Chondrocyte (in vitro differentiated cells): Measurements from ENCODE around the gene TAF15. TPM values are rescaled to one million over a fixed set of nuclear protein-coding genes. Genes with fewer than 3 reads are reported as not detected.

ENCODE experiments used
- DNase-seq: peaks from one replicate; pipeline ENCODE4 v3.0.0; 2021; ENCODE audit warnings: mixed read lengths, low spot score
- H3K27ac Mint-ChIP-seq: one replicate; pipeline ENCODE4 v1.8.0; 2021; ENCODE audit warnings: mild to moderate bottlenecking, moderate library complexity, mixed read lengths; ENCODE audit not compliant: unreplicated experiment
- H3K27me3 Mint-ChIP-seq: 2 replicates; pipeline ENCODE4 v1.8.0; 2021; ENCODE audit warnings: low read depth, mixed read lengths
- H3K36me3 Mint-ChIP-seq: 2 replicates; pipeline ENCODE4 v1.8.0; 2021; ENCODE audit warnings: low read depth, mixed read lengths
- H3K4me1 Mint-ChIP-seq: 2 replicates; pipeline ENCODE4 v1.8.0; 2021; ENCODE audit warnings: low read depth, mild to moderate bottlenecking, mixed read lengths
- H3K4me3 Mint-ChIP-seq: one replicate; pipeline ENCODE4 v1.8.0; 2021; ENCODE audit warnings: mild to moderate bottlenecking, moderate library complexity, mixed read lengths; ENCODE audit not compliant: unreplicated experiment
- H3K9me3 Mint-ChIP-seq: 2 replicates; pipeline ENCODE4 v1.8.0; 2021; ENCODE audit warnings: low read depth, mixed read lengths
- total RNA-seq: library from RNA; stranded (reverse); gene quantifications from 3 replicates; pipeline ENCODE4 v1.2.1, GENCODE V29; 2021
- TF ChIP-seq, protein P1 (sequence below): fragments of 200-600 bp; sonication (generic); IDR thresholded peaks from 2 replicates; pipeline ENCODE4 v1.5.0; 2021; ENCODE audit warnings: antibody characterized with exemption, mild to moderate bottlenecking, moderate library complexity

The TAF15 gene
- total RNA-seq, 1 donor from 2014 or later: 135 TPM

DNA sequence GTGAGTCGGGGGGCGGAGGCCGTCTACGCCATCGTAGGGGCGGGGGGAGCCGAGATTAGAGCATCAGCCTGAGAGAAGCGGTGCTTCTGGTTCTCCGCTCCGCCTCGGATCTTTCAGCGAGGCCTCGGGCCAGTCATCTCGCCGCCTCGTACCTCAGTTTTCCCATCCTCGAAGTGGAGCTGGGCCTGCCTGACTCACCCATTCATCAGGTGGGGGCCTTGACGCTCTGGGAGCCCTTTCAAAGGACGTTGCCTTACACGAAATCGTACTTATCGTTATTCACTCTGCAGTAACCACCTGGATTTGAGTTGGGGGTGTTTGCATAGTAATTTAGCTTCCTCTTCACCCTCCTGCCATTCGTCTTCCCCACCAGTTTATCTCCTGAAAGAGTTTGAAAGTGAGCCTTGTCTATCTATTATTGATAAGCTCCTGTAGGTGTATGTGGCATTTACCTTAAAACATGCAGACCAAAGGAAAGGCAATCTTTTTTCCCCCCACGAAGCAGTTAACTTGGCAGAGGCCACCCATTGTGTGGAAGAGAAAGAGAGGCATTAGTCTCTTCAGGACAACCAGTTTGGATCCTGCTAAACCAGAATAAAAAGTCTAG, 674 bp downstream of the TAF15 start:
- Mint-ChIP-seq H3K4me1 (peaks cover 66% of the 10 kb centered on the region), H3K4me3 (peak overlapping the region; percentile 73), H3K27me3 (no peaks in the 10 kb centered on the region), H3K9me3 (no peaks in the 10 kb centered on the region), H3K27ac (peak overlapping the region; percentile 96), H3K36me3 (no peaks in the 10 kb centered on the region)
- DNase-seq: no peak
- TF ChIP-seq, protein P1, sequence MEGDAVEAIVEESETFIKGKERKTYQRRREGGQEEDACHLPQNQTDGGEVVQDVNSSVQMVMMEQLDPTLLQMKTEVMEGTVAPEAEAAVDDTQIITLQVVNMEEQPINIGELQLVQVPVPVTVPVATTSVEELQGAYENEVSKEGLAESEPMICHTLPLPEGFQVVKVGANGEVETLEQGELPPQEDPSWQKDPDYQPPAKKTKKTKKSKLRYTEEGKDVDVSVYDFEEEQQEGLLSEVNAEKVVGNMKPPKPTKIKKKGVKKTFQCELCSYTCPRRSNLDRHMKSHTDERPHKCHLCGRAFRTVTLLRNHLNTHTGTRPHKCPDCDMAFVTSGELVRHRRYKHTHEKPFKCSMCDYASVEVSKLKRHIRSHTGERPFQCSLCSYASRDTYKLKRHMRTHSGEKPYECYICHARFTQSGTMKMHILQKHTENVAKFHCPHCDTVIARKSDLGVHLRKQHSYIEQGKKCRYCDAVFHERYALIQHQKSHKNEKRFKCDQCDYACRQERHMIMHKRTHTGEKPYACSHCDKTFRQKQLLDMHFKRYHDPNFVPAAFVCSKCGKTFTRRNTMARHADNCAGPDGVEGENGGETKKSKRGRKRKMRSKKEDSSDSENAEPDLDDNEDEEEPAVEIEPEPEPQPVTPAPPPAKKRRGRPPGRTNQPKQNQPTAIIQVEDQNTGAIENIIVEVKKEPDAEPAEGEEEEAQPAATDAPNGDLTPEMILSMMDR: no peak

DNA sequence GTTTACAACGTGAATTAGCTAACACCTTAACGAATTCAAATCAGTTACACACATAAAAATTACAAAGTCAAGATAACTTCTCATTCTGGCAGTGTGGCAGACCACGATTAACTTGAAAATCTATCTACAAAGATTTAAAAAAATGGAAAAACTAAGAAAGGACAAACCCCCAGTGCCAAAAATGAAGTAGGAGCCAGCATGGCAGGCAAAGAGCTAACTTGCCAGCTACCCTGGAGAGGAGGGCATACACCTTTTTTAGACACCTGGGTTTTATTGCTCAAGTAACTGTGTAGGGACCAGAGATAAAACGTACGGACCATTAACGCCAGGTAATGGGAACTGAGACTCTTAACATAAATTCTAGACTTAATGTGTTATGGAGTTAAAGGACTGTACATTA, 2.5 kb downstream of the TAF15 start:
- H3K27ac Mint-ChIP-seq: no peak overlapping the region
- no peaks in the 10 kb centered on the region for H3K36me3 Mint-ChIP-seq
- no peaks in the 10 kb centered on the region for H3K27me3 Mint-ChIP-seq
- H3K9me3 Mint-ChIP-seq: no peaks in the 10 kb centered on the region
- DNase-seq: no peak
- H3K4me3 Mint-ChIP-seq: no peak overlapping the region
- peaks cover 70% of the 10 kb centered on the region for H3K4me1 Mint-ChIP-seq
- TF ChIP-seq, protein P1: no peak

DNA sequence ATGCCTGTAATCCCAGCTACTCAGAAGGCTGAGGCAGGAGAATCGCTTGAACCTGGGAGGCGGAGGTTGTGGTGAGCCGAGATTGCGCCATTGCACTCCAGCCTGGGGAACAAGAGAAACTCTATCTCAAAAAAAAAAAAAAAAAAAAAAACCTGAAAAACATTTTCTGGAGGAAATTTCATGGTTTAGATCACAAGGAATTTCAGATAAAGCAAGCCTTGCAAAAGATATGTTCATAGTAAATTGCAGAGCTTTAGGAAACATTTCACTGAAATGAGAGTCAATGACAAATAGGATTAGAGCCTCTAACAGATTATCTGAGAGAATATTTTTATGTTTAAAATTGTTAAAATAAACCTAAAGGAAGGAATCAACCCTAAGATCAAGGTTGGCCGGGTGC, 3.2 kb downstream of the TAF15 start:
- Mint-ChIP-seq H3K9me3 (no peaks in the 10 kb centered on the region), H3K4me3 (no peak overlapping the region), H3K27ac (no peak overlapping the region), H3K4me1 (peaks cover 67% of the 10 kb centered on the region), H3K27me3 (no peaks in the 10 kb centered on the region), H3K36me3 (no peaks in the 10 kb centered on the region)
- no peak for DNase-seq
- TF ChIP-seq, protein P1: no peak

DNA sequence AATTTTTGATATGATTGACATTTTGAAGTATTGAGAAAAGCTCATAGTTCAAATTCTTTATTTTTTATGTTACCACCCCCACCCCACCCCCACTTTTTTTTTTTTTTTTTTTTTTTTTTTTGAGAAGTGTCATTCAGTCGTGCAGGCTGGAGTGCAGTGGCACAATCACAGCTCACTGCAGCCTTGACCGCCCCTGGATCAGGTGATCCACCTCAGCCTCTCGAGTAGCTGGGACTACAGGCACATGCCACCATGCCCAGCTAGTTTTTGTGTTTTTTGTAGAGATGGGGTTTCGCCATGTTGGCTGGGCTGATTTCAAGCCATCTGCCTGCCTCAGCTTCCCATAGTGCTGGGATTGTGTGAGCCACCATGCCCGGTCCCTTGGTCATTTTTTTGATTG, 7.4 kb downstream of the TAF15 start:
- H3K4me3 Mint-ChIP-seq: no peak overlapping the region
- H3K27ac Mint-ChIP-seq: no peak overlapping the region
- DNase-seq: no peak
- H3K4me1 Mint-ChIP-seq: peaks cover 43% of the 10 kb centered on the region
- TF ChIP-seq, protein P1: no peak
- H3K36me3 Mint-ChIP-seq: peaks cover 7% of the 10 kb centered on the region
- no peaks in the 10 kb centered on the region for H3K9me3 Mint-ChIP-seq
- no peaks in the 10 kb centered on the region for H3K27me3 Mint-ChIP-seq

DNA sequence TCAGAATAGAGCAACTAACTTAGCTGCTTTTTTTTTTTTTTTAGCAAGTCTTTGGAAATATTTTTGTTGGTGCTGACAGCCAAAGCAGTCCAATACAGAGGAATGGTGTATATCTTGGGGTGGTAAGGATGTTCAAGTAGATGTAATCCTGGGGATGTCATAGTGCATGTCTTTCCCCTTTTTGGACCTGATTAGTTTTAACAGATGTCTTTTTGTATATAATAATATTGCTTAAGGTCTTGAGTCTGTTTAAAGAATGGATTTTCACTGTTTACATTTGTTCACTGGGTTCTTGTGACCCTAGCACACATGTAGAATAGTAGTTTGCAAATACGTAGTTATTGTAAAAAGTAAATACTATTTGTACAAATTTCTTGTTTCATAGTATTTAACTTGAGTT, 7.9 kb downstream of the TAF15 start:
- no peak for DNase-seq
- no peaks in the 10 kb centered on the region for H3K9me3 Mint-ChIP-seq
- peaks cover 7% of the 10 kb centered on the region for H3K36me3 Mint-ChIP-seq
- H3K4me3 Mint-ChIP-seq: no peak overlapping the region
- peaks cover 39% of the 10 kb centered on the region for H3K4me1 Mint-ChIP-seq
- H3K27ac Mint-ChIP-seq: peak overlapping the region; percentile 57
- TF ChIP-seq, protein P1: no peak
- H3K27me3 Mint-ChIP-seq: no peaks in the 10 kb centered on the region
